ENCODE measurements around the gene ANKS1A.

GRCh38 chr6:35018746-35019145 is 129.7 kb downstream of the ANKS1A start:
- TF ChIP-seq GATA3 (IDR thresholded peaks at IDR 0.05; ENCODE audit: low read depth, low read length) (no peak), GATA2 (IDR thresholded peaks at IDR 0.05; ENCODE audit: low read depth, low read length) (no peak)
